ENCODE results near the gene CACNB3.
"Not testable (repeated sequence)": the region's sequence is repeated elsewhere in the genome, so short reads cannot be mapped to it uniquely, and the experiment has no call there.

CACNB3 gene

GRCh38 chr12:48819986-48820725, 1.9 kb downstream of the CACNB3 start:
- DNase-seq: no peak

DNA sequence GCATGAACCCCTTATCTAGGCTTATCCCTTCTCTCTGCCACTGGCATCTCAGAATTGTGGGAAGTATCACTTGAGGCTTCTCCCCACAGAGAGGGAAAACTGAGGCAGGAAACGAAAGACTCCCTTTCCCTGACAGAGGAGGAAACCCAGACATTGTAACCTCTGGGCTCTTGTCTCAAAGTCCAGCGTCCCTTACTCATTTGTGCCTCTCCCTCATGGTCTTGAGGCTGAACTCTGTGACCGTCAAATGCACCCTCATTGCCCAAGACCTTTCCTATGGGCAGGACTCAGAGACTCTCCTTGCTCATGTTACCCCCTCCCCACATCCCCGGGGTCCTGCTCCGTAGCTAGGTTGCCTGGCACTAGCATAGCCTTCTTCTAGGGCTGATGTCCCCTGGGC, 3.8 kb downstream of the CACNB3 start:
- DNase-seq: no peak

- DNase-seq: no peak
Measured at GRCh38 chr12:48822711-48823110, 4.4 kb downstream of the CACNB3 start.

DNA sequence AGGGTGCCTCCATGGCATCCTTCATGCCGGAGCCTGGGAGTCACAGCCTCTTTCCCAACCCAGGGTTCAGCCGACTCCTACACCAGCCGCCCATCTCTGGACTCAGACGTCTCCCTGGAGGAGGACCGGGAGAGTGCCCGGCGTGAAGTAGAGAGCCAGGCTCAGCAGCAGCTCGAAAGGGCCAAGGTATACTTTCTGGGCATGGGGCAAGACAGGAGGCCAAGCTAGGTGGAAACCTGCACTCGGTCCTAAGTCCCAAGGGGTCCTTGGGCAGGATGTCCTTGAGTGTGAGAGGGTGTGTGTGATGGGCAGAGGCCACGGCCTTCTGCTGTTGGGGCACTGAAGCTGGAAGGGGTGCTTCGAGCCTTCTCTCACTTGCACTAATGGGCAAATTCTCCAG, 5.0 kb downstream of the CACNB3 start:
- DNase-seq: no peak

- no peak for DNase-seq
Measured at GRCh38 chr12:48824112-48824511, 5.8 kb downstream of the CACNB3 start.

- DNase-seq: no peak
Measured at GRCh38 chr12:48824905-48825304, 6.6 kb downstream of the CACNB3 start.

DNA sequence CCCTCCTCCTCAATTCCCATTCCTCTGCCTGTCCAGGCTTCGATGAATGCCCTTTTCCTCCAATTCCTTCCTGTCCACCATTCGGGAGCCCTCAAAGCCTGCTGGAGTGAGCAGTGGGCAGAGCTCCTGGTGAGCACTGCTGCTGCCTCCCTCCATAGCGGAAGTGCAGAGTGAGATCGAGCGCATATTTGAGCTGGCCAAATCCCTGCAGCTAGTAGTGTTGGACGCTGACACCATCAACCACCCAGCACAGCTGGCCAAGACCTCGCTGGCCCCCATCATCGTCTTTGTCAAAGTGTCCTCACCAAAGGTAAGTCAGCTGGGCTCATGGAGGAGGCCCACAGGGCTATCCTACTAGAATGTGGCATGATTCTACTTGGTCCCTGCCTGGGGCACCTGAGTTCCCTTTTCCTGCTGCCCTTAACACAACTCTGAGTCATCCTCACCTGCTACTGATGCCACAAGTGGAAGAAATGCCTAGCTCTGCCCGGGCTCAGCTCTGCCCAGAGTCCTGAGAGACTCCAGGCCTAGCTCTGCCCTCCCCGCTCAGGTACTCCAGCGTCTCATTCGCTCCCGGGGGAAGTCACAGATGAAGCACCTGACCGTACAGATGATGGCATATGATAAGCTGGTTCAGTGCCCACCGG, 8.0 kb downstream of the CACNB3 start:
- no peak for DNase-seq

GRCh38 chr12:48827026-48827425, 8.7 kb downstream of the CACNB3 start:
- no peak for DNase-seq

DNA sequence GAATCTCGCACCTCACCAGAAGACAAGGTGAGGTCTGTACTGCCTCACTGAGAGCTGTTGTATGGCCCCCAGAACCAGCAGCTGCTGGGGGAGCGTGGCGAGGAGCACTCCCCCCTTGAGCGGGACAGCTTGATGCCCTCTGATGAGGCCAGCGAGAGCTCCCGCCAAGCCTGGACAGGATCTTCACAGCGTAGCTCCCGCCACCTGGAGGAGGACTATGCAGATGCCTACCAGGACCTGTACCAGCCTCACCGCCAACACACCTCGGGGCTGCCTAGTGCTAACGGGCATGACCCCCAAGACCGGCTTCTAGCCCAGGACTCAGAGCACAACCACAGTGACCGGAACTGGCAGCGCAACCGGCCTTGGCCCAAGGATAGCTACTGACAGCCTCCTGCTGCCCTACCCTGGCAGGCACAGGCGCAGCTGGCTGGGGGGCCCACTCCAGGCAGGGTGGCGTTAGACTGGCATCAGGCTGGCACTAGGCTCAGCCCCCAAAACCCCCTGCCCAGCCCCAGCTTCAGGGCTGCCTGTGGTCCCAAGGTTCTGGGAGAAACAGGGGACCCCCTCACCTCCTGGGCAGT, 9.3 kb downstream of the CACNB3 start:
- DNase-seq: no peak

- no peak for DNase-seq
Measured at GRCh38 chr12:48828293-48828692, 10.0 kb downstream of the CACNB3 start.

DNA sequence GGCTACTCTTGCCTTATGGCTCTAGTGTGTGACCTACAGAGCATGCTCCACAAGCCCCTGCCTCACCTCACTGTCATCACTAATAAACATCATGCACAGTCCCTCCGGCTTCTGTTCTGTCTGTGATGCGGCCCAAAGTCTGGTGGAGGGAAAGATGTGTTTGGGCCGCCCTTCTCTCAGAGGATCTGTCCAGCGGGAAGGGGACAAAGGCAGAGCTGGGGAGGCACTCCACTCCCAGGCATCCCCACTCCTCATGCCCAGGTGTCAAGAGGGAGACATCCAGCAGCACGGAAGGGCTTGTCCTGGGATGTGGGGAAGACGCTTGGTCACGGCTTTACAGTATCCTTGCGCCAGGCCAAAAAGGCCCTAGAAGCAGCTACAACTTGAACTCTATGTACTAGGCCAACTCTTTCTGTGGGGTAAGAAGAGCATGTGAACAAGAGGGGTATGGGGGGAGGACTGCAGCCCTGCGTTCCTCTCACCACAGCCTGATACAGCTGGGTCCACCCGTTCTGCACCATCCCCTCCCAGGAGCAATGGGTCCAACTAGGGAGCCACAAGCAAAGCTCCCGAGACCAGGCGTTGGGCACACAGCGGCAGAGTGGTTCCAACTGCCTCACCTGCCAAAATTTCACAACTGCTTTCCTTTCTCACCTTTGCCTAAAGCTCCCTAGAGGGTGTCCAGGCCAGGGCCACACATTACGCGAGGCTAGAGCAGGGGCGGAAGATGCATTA, 10.7 kb downstream of the CACNB3 start:
- DNase-seq: no peak

- DNase-seq: no peak
Measured at GRCh38 chr12:48831257-48831656, 13.0 kb downstream of the CACNB3 start.

DNA sequence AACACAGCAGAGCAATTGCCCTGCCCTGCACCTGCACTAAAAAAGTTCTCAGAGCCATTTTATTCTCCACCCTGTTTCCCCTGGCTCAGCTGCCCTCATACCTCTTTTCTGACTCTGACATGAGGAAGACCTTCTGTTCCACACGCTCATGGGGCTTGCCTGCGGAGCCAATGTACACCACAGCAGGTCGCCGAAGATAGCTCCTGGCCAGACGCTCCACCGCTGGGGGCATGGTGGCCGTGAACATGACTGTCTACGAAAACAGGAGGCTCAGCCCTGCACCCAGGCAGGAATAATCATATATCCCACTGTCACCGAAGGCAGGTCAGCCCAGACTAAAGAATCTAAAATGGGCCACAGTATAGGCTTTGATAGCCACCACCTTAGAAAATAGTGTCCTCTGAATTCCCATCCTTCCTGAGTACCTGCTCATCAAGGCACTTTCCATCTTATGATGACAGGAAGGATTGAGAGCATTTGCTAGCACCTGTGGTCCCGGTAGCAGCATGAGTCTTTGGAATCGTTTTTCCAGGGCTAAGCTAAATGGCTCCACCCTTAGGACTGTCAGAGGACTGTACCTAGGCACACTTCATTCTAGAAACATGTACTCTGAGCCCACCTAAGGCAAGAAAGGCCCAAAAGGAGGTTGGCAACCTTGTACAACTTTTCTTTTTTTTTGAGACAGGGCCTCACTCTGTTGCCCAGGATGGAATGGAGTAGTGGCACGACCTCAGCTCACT, 14.2 kb downstream of the CACNB3 start:
- DNase-seq: no peak

- DNase-seq: no peak
Measured at GRCh38 chr12:48838048-48838447, 19.8 kb downstream of the CACNB3 start.

DNA sequence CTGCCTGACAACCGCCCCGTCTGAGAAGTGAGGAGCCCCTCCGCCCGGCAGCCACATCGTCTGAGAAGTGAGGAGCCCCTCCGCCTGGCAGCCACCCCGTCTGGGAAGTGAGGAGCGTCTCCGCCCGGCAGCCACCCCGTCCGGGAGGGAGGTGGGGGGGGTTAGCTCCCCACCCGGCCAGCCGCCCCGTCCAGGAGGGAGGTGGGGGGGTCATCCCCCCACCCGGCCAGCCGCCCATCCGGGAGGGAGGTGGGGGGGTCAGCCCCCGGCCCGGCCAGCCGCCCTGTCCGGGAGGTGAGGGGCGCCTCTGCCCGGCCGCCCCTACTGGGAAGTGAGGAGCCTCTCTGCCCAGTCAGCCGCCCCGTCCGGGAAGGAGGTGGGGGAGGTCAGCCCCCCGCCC, 23.7 kb downstream of the CACNB3 start:
- not testable (repeated sequence) for DNase-seq

DNA sequence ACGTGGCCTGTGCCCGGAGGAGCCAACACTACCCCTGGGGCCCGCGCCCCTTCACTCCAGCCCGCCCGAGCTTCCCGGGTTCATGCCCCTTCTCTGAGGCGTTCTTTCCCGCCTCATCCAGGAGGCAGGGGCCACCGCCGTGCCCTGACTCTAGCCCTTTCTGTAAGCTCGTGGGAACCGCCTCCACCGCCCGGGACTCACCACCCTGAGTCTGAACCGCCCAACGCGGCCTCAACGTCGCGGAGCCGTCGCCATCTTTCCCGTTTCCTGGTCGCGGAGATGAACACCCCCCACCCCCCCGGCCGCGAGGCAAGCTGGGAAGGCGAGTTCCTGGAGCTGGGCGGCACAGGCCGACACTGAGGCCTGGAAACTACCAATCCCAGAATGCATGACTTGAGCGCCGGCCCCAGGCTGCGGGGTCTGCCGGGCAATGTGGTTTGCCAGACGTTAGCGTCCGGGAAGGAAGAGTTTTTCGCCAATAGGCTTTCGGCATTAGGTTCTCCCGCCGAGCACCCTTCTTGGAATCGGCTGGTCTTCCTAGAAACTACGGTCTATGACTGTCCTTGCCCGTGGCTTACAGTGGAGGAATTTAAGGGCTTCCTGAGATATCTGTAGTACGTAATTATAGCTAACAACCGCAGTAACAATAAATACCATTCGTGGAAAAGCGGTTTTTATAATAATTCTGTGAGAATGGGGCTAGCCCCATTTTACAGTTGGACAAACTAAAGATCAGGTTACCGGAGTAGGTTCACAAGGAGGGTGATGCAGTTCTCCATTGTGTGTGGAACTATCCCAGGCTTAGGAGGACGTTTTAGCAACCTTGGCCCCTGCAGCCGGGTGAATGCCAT, 33.8 kb downstream of the CACNB3 start, which contains the start of gene DDX23:
Gene DDX23 (minus strand): TSS at position 281 of the 851 bp plus-strand sequence. CDS start 6,381 bp downstream, outside the sequence.
- DNase-seq: peak; percentile 97

DNA sequence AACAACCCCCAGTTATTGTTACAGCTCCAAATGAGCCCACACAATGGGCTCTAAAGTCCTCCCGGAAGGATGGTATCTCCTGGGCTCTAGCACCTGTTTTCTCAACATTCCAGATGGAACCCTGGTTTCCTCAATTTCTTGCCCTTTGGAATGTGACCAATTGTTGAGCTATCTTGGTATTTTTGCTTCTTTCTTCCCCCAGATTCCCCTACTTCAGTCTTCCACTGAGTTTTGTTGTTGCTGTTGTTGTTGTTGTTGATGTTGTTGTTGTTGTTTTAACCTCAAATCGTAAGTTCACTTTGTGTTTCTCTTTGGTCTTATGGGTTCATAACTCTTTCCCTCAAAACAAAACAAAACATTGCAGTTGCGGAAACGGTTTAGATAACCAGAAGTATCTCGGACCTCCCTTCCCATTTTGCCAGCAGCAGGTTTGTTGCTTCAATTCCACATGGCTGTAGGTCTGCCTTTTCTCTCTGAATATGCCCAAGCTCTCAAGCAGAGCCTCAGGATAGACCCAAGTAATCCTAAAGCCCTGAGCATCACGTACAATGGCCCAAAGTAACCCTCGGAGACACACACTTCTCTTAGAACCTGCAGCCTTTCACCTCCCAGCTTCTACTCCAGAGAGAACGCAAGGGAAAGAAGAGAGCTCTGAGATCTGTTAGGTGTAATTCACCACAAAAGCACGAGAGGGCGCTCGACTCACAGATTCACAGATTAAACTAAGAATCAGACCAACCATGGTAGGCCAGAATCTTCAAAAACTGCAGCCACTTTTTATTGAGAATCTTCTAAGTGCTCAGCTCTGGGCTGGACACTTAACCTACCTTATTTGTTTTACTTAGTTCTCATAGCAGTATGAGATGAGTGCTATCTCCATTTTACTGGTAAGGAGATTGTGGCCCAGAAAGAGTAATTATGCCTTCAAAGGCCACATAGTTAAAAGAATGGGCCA, 34.7 kb downstream of the CACNB3 start:
- peak; percentile 93 for DNase-seq

- no peak for DNase-seq
Measured at GRCh38 chr12:48854488-48854887, 36.2 kb downstream of the CACNB3 start.

GRCh38 chr12:48854932-48855331, 36.6 kb downstream of the CACNB3 start:
- DNase-seq: not testable (repeated sequence)

- no peak for DNase-seq
Measured at GRCh38 chr12:48856379-48856778, 38.1 kb downstream of the CACNB3 start.
